ENCODE measurements around the gene DACT2. TPM values are rescaled to one million over a fixed set of nuclear protein-coding genes. Genes with fewer than 3 reads are reported as not detected.

The DACT2 gene
- total and polyA plus RNA-seq, 9 of the 15 experiments (the other 6 are each of a cell fraction or from before 2014, with no cell fraction given): not detected

Other genes starting within 250 kb of the DACT2 start
- 0.16 TPM in 1 of 2 replicates, not detected in the other for gene FRMD1, start 240.6 kb downstream of the DACT2 start, total RNA-seq (2014; rRNA removed)
- gene FRMD1, start 240.6 kb downstream of the DACT2 start, total RNA-seq (2014; rRNA removed; fragmentation: Illumina TruSeq; extraction: Trizol): not detected in 2 replicates
- gene FRMD1, start 240.6 kb downstream of the DACT2 start, total RNA-seq (2015; rRNA removed; fragmentation: Illumina TruSeq; extraction: Trizol): 0.04 TPM in 1 of 2 replicates, not detected in the other
- gene FRMD1, start 240.6 kb downstream of the DACT2 start, total RNA-seq (2021): not detected in 2 replicates
- 0.01 TPM in 1 of 2 replicates, not detected in the other for gene FRMD1, start 240.6 kb downstream of the DACT2 start, polyA plus RNA-seq (2011; rRNA removed)
- gene FRMD1, start 240.6 kb downstream of the DACT2 start, polyA plus RNA-seq (2014; fragmentation: Illumina TruSeq; extraction: Trizol): not detected in 2 replicates
- gene FRMD1, start 240.6 kb downstream of the DACT2 start, polyA plus RNA-seq (2014; fragmentation: Nextera tagmentation; extraction: Ambion mirVana): under 1 TPM in 1 of 2 experiments, not detected in 1; 0.01 TPM
- gene FRMD1, start 240.6 kb downstream of the DACT2 start, polyA plus RNA-seq (2014; rRNA removed): not detected in 2 replicates
- gene SMOC2, start 121.4 kb upstream of the DACT2 start, total RNA-seq (2014; rRNA removed): 0.45 and 1.0 TPM in 2 replicates
- gene SMOC2, start 121.4 kb upstream of the DACT2 start, total RNA-seq (2014; rRNA removed; fragmentation: Illumina TruSeq; extraction: Trizol): 1.1 TPM in 2 replicates
- 1.3 and 1.5 TPM in 2 replicates for gene SMOC2, start 121.4 kb upstream of the DACT2 start, total RNA-seq (2015; rRNA removed; fragmentation: Illumina TruSeq; extraction: Trizol)
- gene SMOC2, start 121.4 kb upstream of the DACT2 start, total RNA-seq (2021): 1.2 and 1.7 TPM in 2 replicates
- 2.3 and 2.9 TPM in 2 replicates for gene SMOC2, start 121.4 kb upstream of the DACT2 start, polyA plus RNA-seq (2011; rRNA removed)
- gene SMOC2, start 121.4 kb upstream of the DACT2 start, polyA plus RNA-seq (2014; fragmentation: Illumina TruSeq; extraction: Trizol): 1.5 and 1.6 TPM in 2 replicates
- gene SMOC2, start 121.4 kb upstream of the DACT2 start, polyA plus RNA-seq (2014; fragmentation: Nextera tagmentation; extraction: Ambion mirVana): under 1 TPM; 0.62 to 0.84 TPM
- 1.0 and 1.1 TPM in 2 replicates for gene SMOC2, start 121.4 kb upstream of the DACT2 start, polyA plus RNA-seq (2014; rRNA removed)